HEK293 (cell line): Measurements from ENCODE around the gene AKAP6.

Experiments
- CTCF ChIA-PET: fragments of 350-600 bp; formaldehyde crosslinking; extraction: SDS; loops from one replicate; lab custom pipeline; 2021; ENCODE audit warnings: antibody characterized with exemption; lab: Yijun Ruan, JAX
- POLR2A ChIA-PET: fragments of 300-600 bp; formaldehyde crosslinking; extraction: SDS; loops from one replicate; lab custom pipeline; 2020; ENCODE audit warnings: antibody characterized with exemption, inconsistent platforms; lab: Yijun Ruan, JAX
- H3K27ac ChIP-seq: fragments of 200-500 bp; sonication (Bioruptor generic); 2 replicates; pipeline ENCODE4 v1.5.1; 2014; ENCODE audit warnings: low read depth, low read length, control low read depth, inconsistent platforms; ENCODE audit errors: extremely low read depth
- H3K36me3 ChIP-seq, 2 experiments: fragments of 200-500 bp in 1 of 2; sonication (Bioruptor generic) in 1 of 2; 1 replicate in 1 of 2; 2 replicates in 1 of 2; pipeline ENCODE4 v1.5.1; 2014 to 2017; ENCODE audit warnings: inconsistent platforms in 2 of 2, low read length in 2 of 2; ENCODE audit not compliant: control insufficient read depth in 2 of 2, insufficient read depth in 1 of 2
- H3K4me1 ChIP-seq: fragments of 200-500 bp; sonication (Bioruptor generic); 2 replicates; pipeline ENCODE4 v1.5.1; 2014; ENCODE audit warnings: mild to moderate bottlenecking, low read length, inconsistent platforms; ENCODE audit not compliant: control insufficient read depth, insufficient read depth
- H3K4me3 ChIP-seq: 2 replicates; pipeline ENCODE4 v1.5.1; 2011; ENCODE audit warnings: low read depth, mild to moderate bottlenecking, control low read depth, low read length, moderate library complexity
- H3K9me3 ChIP-seq: fragments of 200-500 bp; sonication (Bioruptor generic); 2 replicates; pipeline ENCODE4 v1.5.1; 2014; ENCODE audit warnings: low read depth, low read length, inconsistent platforms; ENCODE audit not compliant: control insufficient read depth, insufficient read depth
- EGR2 ChIP-seq: fragments of 450-650 bp; formaldehyde crosslinking; IDR thresholded peaks from 2 replicates; pipeline ENCODE4 v1.5.1; 2016; ENCODE audit warnings: low read depth, missing biosample characterization, missing genetic modification characterization
- ZBTB21 ChIP-seq: fragments of 450-650 bp; formaldehyde crosslinking; IDR thresholded peaks from 2 replicates; pipeline ENCODE4 v1.5.1; 2017; ENCODE audit warnings: missing biosample characterization, missing genetic modification characterization
- ZBTB48 ChIP-seq: fragments of 450-650 bp; formaldehyde crosslinking; IDR thresholded peaks from 2 replicates; pipeline ENCODE4 v1.5.1; 2016; ENCODE audit warnings: missing biosample characterization, missing genetic modification characterization
- ZNF133 ChIP-seq: fragments of 450-650 bp; formaldehyde crosslinking; IDR thresholded peaks from 2 replicates; pipeline ENCODE4 v1.5.1; 2016; ENCODE audit warnings: missing biosample characterization, missing genetic modification characterization
- ZNF140 ChIP-seq: fragments of 450-650 bp; formaldehyde crosslinking; IDR thresholded peaks from 2 replicates; pipeline ENCODE4 v1.5.1; 2016; ENCODE audit warnings: missing biosample characterization, missing genetic modification characterization
- ZNF423 ChIP-seq: fragments of 450-650 bp; formaldehyde crosslinking; IDR thresholded peaks from 2 replicates; pipeline ENCODE4 v1.5.1; 2016; ENCODE audit warnings: missing biosample characterization, missing genetic modification characterization
- ZNF510 ChIP-seq: fragments of 450-650 bp; formaldehyde crosslinking; IDR thresholded peaks from 2 replicates; pipeline ENCODE4 v1.5.1; 2018; ENCODE audit warnings: mild to moderate bottlenecking, missing genetic modification characterization, missing biosample characterization; ENCODE audit not compliant: insufficient replicate concordance
- ZNF544 ChIP-seq: fragments of 450-650 bp; formaldehyde crosslinking; IDR thresholded peaks from 2 replicates; pipeline ENCODE4 v1.5.0; 2017; ENCODE audit warnings: missing biosample characterization, missing genetic modification characterization
- ZNF555 ChIP-seq: fragments of 450-650 bp; formaldehyde crosslinking; conservative IDR thresholded peaks from 2 replicates; pipeline ENCODE4 v1.5.1; 2017; ENCODE audit warnings: missing biosample characterization, mild to moderate bottlenecking, missing genetic modification characterization, inconsistent platforms
- ZNF624 ChIP-seq: fragments of 450-650 bp; formaldehyde crosslinking; IDR thresholded peaks from 2 replicates; pipeline ENCODE4 v1.5.1; 2017; ENCODE audit warnings: missing biosample characterization, missing genetic modification characterization
- ZNF654 ChIP-seq: fragments of 450-650 bp; formaldehyde crosslinking; IDR thresholded peaks from 2 replicates; pipeline ENCODE4 v1.5.1; 2016; ENCODE audit warnings: low read depth, missing biosample characterization, missing genetic modification characterization
- ZNF660 ChIP-seq: fragments of 450-650 bp; IDR thresholded peaks from 2 replicates; pipeline ENCODE4 v1.5.1; 2018; ENCODE audit warnings: missing biosample characterization, mild to moderate bottlenecking, missing genetic modification characterization
- ZNF768 ChIP-seq: fragments of 450-650 bp; formaldehyde crosslinking; IDR thresholded peaks from 2 replicates; pipeline ENCODE4 v1.5.1; 2018; ENCODE audit warnings: missing biosample characterization, mild to moderate bottlenecking, missing genetic modification characterization
- TF ChIP-seq, protein P1 (sequence below): fragments of 450-650 bp; formaldehyde crosslinking; IDR thresholded peaks from 2 replicates; pipeline ENCODE4 v1.5.1; 2016; ENCODE audit warnings: missing biosample characterization, missing genetic modification characterization
- TF ChIP-seq, protein P2 (sequence below): fragments of 450-650 bp; formaldehyde crosslinking; IDR thresholded peaks from 2 replicates; pipeline ENCODE4 v1.5.1; 2016; ENCODE audit warnings: missing biosample characterization, missing genetic modification characterization
- TF ChIP-seq, protein P3 (sequence below): fragments of 450-650 bp; formaldehyde crosslinking; IDR thresholded peaks from 2 replicates; pipeline ENCODE4 v1.5.1; 2017; ENCODE audit warnings: missing biosample characterization, missing genetic modification characterization
- TF ChIP-seq, protein P4 (sequence below): fragments of 450-650 bp; formaldehyde crosslinking; IDR thresholded peaks from 2 replicates; pipeline ENCODE4 v1.5.1; 2017; ENCODE audit warnings: missing biosample characterization, missing genetic modification characterization
- TF ChIP-seq, protein P5 (sequence below): fragments of 450-650 bp; formaldehyde crosslinking; conservative IDR thresholded peaks from 2 replicates; pipeline ENCODE4 v1.5.1; 2016; ENCODE audit warnings: low read depth, missing biosample characterization, missing genetic modification characterization

AKAP6 gene

DNA sequence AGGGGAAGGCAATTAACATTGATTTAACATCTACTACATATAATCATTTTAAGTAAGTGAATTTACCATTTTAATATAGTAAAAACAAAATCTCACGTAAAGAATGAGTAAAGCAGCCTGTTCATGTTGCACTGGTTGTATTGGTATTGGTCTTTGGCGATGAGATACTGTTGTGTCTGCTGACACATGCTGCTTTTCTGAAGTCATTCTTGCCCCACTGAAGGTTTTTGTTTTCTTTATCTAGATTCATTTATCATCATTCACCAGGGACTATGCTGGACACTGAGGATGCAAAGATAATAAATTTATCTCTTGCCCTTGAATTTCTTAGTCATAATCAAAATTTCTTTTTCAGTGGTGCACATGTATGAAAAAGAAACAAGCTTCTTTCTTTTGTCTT lies 363.3 kb downstream of the AKAP6 start:
- H3K36me3 ChIP-seq, result no peaks in the 10 kb centered on the region
- H3K9me3 ChIP-seq, result no peaks in the 10 kb centered on the region
- CTCF ChIA-PET, result interaction anchor here (0.6 kb wide), 1 partner anchor 1146 kb away, joined by 3 read pairs; no protein-coding TSS in a partner anchor
- no peak overlapping the region for H3K27ac ChIP-seq
- POLR2A ChIA-PET, result no interaction called here
- TF ChIP-seq, protein P1, sequence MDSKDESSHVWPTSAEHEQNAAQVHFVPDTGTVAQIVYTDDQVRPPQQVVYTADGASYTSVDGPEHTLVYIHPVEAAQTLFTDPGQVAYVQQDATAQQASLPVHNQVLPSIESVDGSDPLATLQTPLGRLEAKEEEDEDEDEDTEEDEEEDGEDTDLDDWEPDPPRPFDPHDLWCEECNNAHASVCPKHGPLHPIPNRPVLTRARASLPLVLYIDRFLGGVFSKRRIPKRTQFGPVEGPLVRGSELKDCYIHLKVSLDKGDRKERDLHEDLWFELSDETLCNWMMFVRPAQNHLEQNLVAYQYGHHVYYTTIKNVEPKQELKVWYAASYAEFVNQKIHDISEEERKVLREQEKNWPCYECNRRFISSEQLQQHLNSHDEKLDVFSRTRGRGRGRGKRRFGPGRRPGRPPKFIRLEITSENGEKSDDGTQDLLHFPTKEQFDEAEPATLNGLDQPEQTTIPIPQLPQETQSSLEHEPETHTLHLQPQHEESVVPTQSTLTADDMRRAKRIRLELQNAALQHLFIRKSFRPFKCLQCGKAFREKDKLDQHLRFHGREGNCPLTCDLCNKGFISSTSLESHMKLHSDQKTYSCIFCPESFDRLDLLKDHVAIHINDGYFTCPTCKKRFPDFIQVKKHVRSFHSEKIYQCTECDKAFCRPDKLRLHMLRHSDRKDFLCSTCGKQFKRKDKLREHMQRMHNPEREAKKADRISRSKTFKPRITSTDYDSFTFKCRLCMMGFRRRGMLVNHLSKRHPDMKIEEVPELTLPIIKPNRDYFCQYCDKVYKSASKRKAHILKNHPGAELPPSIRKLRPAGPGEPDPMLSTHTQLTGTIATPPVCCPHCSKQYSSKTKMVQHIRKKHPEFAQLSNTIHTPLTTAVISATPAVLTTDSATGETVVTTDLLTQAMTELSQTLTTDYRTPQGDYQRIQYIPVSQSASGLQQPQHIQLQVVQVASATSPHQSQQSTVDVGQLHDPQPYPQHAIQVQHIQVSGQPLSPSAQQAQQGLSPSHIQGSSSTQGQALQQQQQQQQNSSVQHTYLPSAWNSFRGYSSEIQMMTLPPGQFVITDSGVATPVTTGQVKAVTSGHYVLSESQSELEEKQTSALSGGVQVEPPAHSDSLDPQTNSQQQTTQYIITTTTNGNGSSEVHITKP, result no peak
- TF ChIP-seq, protein P2, sequence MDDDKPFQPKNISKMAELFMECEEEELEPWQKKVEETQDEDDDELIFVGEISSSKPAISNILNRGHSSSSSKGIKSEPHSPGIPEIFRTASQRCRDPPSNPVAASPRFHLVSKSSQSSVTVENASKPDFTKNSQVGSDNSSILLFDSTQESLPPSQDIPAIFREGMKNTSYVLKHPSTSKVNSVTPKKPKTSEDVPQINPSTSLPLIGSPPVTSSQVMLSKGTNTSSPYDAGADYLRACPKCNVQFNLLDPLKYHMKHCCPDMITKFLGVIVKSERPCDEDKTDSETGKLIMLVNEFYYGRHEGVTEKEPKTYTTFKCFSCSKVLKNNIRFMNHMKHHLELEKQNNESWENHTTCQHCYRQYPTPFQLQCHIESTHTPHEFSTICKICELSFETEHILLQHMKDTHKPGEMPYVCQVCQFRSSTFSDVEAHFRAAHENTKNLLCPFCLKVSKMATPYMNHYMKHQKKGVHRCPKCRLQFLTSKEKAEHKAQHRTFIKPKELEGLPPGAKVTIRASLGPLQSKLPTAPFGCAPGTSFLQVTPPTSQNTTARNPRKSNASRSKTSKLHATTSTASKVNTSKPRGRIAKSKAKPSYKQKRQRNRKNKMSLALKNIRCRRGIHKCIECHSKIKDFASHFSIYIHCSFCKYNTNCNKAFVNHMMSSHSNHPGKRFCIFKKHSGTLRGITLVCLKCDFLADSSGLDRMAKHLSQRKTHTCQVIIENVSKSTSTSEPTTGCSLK (tag by site-specific recombination), result no peak
- TF ChIP-seq ZNF555 (tag by site-specific recombination) (no peak), ZBTB21 (tag by site-specific recombination) (no peak), ZNF510 (no peak), ZNF660 (no peak), ZNF544 (tag by site-specific recombination) (no peak), ZNF133 (tag by site-specific recombination) (no peak), ZNF140 (tag by site-specific recombination) (no peak), ZBTB48 (tag by site-specific recombination) (no peak), ZNF423 (tag by site-specific recombination) (no peak), ZNF768 (tag by site-specific recombination) (no peak), EGR2 (tag by site-specific recombination) (no peak), ZNF654 (no peak), ZNF624 (no peak)
- TF ChIP-seq, protein P3, sequence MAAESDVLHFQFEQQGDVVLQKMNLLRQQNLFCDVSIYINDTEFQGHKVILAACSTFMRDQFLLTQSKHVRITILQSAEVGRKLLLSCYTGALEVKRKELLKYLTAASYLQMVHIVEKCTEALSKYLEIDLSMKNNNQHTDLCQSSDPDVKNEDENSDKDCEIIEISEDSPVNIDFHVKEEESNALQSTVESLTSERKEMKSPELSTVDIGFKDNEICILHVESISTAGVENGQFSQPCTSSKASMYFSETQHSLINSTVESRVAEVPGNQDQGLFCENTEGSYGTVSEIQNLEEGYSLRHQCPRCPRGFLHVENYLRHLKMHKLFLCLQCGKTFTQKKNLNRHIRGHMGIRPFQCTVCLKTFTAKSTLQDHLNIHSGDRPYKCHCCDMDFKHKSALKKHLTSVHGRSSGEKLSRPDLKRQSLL, result no peak
- TF ChIP-seq, protein P4, sequence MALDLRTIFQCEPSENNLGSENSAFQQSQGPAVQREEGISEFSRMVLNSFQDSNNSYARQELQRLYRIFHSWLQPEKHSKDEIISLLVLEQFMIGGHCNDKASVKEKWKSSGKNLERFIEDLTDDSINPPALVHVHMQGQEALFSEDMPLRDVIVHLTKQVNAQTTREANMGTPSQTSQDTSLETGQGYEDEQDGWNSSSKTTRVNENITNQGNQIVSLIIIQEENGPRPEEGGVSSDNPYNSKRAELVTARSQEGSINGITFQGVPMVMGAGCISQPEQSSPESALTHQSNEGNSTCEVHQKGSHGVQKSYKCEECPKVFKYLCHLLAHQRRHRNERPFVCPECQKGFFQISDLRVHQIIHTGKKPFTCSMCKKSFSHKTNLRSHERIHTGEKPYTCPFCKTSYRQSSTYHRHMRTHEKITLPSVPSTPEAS (tag by site-specific recombination), result no peak
- TF ChIP-seq, protein P5, sequence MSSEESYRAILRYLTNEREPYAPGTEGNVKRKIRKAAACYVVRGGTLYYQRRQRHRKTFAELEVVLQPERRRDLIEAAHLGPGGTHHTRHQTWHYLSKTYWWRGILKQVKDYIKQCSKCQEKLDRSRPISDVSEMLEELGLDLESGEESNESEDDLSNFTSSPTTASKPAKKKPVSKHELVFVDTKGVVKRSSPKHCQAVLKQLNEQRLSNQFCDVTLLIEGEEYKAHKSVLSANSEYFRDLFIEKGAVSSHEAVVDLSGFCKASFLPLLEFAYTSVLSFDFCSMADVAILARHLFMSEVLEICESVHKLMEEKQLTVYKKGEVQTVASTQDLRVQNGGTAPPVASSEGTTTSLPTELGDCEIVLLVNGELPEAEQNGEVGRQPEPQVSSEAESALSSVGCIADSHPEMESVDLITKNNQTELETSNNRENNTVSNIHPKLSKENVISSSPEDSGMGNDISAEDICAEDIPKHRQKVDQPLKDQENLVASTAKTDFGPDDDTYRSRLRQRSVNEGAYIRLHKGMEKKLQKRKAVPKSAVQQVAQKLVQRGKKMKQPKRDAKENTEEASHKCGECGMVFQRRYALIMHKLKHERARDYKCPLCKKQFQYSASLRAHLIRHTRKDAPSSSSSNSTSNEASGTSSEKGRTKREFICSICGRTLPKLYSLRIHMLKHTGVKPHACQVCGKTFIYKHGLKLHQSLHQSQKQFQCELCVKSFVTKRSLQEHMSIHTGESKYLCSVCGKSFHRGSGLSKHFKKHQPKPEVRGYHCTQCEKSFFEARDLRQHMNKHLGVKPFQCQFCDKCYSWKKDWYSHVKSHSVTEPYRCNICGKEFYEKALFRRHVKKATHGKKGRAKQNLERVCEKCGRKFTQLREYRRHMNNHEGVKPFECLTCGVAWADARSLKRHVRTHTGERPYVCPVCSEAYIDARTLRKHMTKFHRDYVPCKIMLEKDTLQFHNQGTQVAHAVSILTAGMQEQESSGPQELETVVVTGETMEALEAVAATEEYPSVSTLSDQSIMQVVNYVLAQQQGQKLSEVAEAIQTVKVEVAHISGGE (tag by site-specific recombination), result no peak
- TF ChIP-seq, all 188 proteins: peak for 0
- H3K4me1 ChIP-seq, result no peaks in the 10 kb centered on the region; the same call in 1 of the 2 replicates
- H3K4me3 ChIP-seq, result no peak overlapping the region
